Measurements from ENCODE around the gene OMP.

DNA sequence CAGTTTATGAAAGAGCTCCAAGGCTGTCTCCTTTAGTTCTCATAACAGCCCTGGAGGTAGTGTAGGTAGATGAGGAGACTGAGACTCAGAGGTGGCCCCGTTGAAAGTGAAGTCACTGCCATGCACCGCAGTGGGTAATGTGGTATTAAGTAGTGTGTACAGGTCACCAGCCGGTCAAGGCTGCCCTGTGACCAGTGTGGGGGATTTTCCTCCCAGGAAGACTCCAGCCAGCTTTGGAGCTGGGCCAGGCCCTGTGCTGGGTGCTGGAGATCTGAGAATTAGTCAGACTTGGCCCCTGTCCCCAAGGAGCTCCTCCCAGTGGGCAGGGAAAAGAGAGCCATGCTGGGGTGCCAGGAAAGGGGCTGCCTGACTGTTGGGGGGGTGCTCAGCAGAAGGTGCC is 5.3 kb downstream of the OMP start:
- TF ChIP-seq, protein P1, sequence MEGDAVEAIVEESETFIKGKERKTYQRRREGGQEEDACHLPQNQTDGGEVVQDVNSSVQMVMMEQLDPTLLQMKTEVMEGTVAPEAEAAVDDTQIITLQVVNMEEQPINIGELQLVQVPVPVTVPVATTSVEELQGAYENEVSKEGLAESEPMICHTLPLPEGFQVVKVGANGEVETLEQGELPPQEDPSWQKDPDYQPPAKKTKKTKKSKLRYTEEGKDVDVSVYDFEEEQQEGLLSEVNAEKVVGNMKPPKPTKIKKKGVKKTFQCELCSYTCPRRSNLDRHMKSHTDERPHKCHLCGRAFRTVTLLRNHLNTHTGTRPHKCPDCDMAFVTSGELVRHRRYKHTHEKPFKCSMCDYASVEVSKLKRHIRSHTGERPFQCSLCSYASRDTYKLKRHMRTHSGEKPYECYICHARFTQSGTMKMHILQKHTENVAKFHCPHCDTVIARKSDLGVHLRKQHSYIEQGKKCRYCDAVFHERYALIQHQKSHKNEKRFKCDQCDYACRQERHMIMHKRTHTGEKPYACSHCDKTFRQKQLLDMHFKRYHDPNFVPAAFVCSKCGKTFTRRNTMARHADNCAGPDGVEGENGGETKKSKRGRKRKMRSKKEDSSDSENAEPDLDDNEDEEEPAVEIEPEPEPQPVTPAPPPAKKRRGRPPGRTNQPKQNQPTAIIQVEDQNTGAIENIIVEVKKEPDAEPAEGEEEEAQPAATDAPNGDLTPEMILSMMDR (IDR thresholded peaks at IDR 0.05; ENCODE audit: low read length): no peak
- no peak for TF ChIP-seq EZH2phosphoT487 (IDR thresholded peaks at IDR 0.05; ENCODE audit: low read length)
- no peak for TF ChIP-seq EZH2 (optimal IDR thresholded peaks at IDR 0.05; ENCODE audit: low read depth, low read length)

Data from MM.1S (cell line).